HG02885 (cell line): ENCODE measurements around the gene RTBDN.

Experiments used
- ATAC-seq: cut with Tn5 transposase; IDR thresholded peaks from one replicate; pipeline ENCODE4 v1.9.1; 2021; ENCODE audit warnings: mild to moderate bottlenecking; ENCODE audit not compliant: unreplicated experiment, poor library complexity

RTBDN gene

DNA sequence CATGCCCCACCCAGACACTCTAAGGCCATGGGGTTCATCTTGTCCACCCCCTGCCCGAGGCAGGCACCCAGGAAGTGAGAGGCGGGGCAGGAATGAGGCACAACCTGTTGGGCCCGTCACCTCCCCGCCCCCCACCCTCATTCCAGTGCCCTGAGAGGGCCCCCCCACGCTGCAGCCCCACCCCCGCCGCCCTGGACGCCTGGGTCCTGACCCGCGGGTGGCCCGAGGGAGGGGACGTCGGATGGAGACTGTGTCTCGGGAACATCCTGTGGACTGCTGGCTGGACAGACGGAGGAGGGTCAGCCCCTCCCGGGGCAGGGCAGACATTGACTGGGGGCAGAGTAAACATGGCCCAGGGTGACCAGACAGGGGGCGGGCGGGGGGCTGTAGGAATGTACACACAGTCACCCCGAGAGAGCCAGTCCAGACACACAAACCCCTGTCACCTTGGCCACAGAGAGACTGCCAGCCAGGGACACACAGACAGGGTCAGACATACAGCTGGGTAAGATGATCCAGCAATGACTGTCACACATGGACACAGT lies 50.5 kb downstream of the RTBDN start:
- ATAC-seq = no peak

DNA sequence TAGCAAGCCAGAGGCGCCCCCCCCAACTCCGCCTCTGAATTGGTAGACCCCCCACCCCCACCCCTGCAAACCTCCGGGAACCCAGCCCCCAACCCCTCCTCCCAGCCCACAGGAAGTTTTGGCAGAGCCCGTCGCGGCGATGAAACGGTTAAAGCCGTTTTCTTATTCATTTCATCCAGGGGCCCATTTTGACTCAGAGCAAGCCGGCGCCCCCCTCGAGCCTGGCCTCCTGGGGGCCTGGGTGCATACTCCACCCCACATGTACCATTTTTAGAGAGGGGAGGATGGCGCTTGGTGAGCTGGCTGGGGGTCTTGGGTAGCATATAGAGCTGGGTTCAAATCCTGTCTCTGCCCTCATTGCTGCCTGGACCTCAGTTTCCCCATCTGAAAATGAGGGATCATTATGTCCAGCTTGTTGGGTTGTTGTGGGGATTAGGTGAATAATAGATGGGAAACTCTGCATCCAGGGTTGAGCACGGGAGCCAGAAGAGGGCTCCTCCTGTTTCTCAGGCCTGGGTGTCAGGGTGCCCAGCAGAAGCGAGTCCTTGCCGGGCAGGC lies 51.0 kb downstream of the RTBDN start:
- ATAC-seq = no peak

DNA sequence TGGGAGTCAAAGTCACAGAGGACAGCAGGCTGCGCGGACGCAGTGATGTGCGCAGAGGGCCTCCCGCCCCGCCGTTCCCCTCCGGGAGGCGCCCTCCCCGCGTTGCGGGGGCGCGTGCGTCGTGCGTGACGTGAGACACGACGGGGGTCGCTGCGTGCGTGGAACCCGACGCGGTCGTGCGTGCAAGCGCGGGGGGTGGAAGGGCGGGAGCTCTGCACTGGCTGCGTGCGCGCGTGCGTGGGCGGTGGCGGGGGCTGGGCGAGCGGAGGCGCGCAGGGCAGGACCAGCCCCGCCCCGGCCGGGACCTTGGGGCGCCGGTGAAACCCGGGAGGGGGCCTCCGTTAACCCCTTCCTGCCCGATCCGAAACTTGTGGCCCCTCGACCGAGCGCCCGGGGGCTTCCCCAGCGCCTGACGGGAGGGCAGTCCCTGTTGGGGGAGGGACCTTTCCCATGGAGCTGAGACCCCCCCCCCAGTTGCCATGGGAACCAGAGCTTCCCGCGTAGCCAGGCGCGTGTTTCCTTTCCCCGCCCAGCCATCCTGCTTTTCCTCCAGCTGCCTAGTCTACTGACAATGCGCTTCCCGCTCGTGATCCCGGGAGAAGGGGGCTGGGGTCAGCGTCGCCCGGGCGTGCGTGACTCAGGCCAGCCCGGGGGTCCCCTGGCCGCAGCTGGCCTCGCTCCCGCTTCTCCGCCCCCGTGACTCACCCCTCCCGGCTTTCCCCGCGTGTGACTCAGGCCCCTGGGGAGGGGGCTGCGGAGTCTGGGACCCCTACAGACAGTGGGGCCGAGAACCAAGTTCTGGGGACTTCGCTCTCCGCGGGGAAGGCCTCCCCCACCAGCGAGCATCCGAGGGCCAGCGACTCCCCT lies 51.7 kb downstream of the RTBDN start:
- ATAC-seq = peak; percentile 51

DNA sequence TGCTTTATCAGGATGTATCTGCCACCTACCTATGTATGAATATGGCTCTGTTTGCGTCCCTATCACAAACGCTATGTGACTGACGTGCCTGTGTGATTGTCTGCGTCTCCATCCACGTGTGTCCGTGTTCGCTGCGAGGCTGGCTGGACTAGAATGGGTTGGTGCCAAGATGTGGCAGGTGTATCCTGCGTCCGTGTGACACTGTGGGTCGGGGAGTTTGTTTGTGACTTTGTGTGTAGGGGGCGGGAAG lies 52.3 kb downstream of the RTBDN start:
- ATAC-seq = no peak

DNA sequence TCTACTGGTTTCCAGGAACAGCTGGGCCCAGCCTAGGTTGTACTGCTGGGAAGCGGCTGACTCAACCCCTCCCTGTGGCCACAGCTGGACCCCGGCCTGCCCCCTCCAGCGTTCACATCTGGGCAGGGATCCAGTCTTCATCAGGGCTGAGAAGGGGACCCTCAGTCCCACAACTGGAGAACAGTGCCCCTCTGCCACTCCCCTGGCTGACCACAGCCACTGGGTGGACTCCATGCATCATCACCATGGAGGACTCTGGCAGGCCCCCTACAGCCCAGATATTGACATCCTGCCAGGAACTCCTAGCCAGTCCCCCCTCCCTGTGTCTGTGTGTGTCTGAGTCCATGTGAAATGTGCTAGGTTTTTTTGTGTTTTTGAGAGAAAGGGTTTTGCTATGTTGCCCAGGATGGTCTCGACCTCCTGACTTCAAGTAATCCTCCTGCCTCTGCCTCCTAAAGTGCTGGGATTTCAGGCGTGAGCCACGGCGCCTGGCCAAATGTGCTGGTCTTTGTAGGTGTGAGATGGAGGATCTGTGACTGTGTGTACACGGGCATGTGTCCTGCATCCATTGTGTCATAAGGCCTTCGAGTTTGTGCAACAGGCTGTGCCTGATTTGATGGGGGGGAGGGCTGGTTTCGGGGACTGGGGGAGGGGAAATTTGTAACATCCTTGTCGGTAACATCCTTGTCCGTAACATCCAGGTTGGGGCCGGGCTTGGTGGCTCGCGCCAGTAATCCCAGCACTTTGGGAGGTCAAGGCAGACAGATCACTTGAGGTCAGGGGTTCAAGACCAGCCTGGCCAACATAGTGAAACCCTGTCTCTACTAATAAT lies 55.0 kb downstream of the RTBDN start:
- no peak for ATAC-seq

GRCh38 chr19:12778905-12779161 lies 55.5 kb downstream of the RTBDN start:
- ATAC-seq = no peak

DNA sequence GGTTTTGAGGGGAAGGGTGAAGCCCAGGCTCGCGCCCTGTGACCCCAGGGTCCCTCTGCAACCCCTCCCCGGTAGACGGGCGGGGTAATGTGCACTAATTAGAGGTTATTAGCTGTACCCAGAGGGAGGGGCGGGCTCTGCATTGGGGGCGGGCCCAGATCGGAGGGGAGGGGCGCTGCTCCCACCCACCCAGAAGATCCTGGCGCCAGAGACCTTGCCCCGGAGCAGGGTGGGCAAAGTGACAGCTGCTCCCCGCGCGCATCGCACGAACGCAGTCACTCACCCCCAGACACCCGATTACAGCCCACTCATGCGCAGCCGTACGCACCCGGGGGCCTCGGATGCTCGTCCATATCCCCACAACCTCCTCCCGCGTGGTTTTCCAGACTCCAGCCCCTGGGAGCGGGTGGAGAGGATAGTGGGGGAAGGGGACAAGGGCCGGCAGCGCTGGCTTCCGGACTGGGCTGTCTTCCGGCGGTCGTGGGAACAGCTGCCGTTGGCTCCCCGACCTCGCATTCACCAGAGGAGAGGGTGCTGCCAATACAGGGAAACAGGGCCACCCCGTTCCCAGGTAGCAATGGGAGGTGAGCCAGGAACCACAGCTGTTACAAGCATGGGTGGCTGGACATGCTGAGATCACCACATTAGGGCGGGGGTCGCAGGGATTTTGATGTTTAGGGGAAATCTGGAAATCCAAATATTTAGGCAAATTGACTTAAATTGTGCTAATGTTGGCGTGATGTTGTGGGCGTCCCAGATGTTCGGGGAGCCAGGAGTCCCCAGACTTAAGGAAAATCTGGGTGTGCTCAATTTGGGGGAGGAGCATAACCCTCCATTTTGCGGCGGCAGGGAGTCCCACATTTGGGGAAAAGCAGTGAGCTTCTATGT lies 56.1 kb downstream of the RTBDN start:
- ATAC-seq = no peak

GRCh38 chr19:12777217-12778016 lies 57.0 kb downstream of the RTBDN start:
- ATAC-seq = peak; percentile 37
